Astrocyte (in vitro differentiated cells and primary cell): ENCODE results near the gene SCRN3. TPM values are rescaled to one million over a fixed set of nuclear protein-coding genes. Genes with fewer than 3 reads are reported as not detected.

Experiments used
- DNase-seq: peaks from one replicate; pipeline ENCODE4 v3.0.0-alpha.2; 2010; ENCODE audit warnings: low read depth
- FAIRE-seq: peaks from 2 replicates; lab custom pipeline; 2011; peaks lifted over from hg19 to GRCh38; lab: Jason Lieb, UNC
- H2AFZ ChIP-seq: 2 replicates; pipeline ENCODE4 v1.6.0; 2012; ENCODE audit warnings: low read depth, low read length, inconsistent platforms
- H3K27ac ChIP-seq: 2 replicates; pipeline ENCODE4 v1.5.1; 2011; ENCODE audit warnings: low read depth, low read length, inconsistent platforms
- H3K27me3 ChIP-seq: 2 replicates; pipeline ENCODE4 v1.6.0; 2011; ENCODE audit warnings: low read length, inconsistent platforms; ENCODE audit not compliant: insufficient read depth
- H3K36me3 ChIP-seq: 2 replicates; pipeline ENCODE4 v1.5.1; 2011; ENCODE audit warnings: low read length, inconsistent platforms; ENCODE audit not compliant: insufficient read depth
- H3K4me1 ChIP-seq: 2 replicates; pipeline ENCODE4 v1.5.1; 2011; ENCODE audit warnings: low read length, inconsistent platforms; ENCODE audit not compliant: insufficient read depth
- H3K4me2 ChIP-seq: 2 replicates; pipeline ENCODE4 v1.6.0; 2012; ENCODE audit warnings: low read length, inconsistent platforms
- H3K4me3 ChIP-seq: 2 replicates; pipeline ENCODE4 v1.5.1; 2011; ENCODE audit warnings: low read depth, mild to moderate bottlenecking, low read length, inconsistent platforms; ENCODE audit not compliant: insufficient read depth
- H3K79me2 ChIP-seq: 2 replicates; pipeline ENCODE4 v1.6.0; 2012; ENCODE audit warnings: mild to moderate bottlenecking, low read length, inconsistent platforms; ENCODE audit not compliant: insufficient read depth
- H3K9ac ChIP-seq: 2 replicates; pipeline ENCODE4 v1.6.0; 2012; ENCODE audit warnings: mild to moderate bottlenecking, low read length, inconsistent platforms
- H3K9me3 ChIP-seq: 2 replicates; pipeline ENCODE4 v1.5.1; 2012; ENCODE audit warnings: low read depth, mild to moderate bottlenecking, low read length, inconsistent platforms; ENCODE audit not compliant: insufficient read depth
- H4K20me1 ChIP-seq: 2 replicates; pipeline ENCODE4 v1.6.0; 2012; ENCODE audit warnings: low read length, inconsistent platforms; ENCODE audit not compliant: insufficient read depth
- H3K27ac Mint-ChIP-seq: one replicate; pipeline ENCODE4 v1.8.0; 2021; ENCODE audit warnings: mild to moderate bottlenecking, mixed read lengths; ENCODE audit not compliant: unreplicated experiment
- H3K27me3 Mint-ChIP-seq: one replicate; pipeline ENCODE4 v1.8.0; 2021; ENCODE audit warnings: low read depth, mixed read lengths; ENCODE audit not compliant: unreplicated experiment
- H3K36me3 Mint-ChIP-seq: one replicate; pipeline ENCODE4 v1.8.0; 2021; ENCODE audit warnings: low read depth, mixed read lengths; ENCODE audit not compliant: unreplicated experiment
- H3K4me1 Mint-ChIP-seq: one replicate; pipeline ENCODE4 v1.8.0; 2021; ENCODE audit warnings: low read depth, mixed read lengths; ENCODE audit not compliant: unreplicated experiment
- H3K4me3 Mint-ChIP-seq: one replicate; pipeline ENCODE4 v1.8.0; 2021; ENCODE audit warnings: mild to moderate bottlenecking, moderate library complexity, mixed read lengths; ENCODE audit not compliant: unreplicated experiment
- H3K9me3 Mint-ChIP-seq: one replicate; pipeline ENCODE4 v1.8.0; 2021; ENCODE audit warnings: mild to moderate bottlenecking, mixed read lengths; ENCODE audit not compliant: unreplicated experiment
- CTCF ChIP-seq: IDR thresholded peaks from 2 replicates; pipeline ENCODE4 v1.5.1; 2011; ENCODE audit warnings: low read depth, mild to moderate bottlenecking, inconsistent platforms, low read length, moderate library complexity; ENCODE audit not compliant: insufficient read depth
- EZH2 ChIP-seq: IDR thresholded peaks from 2 replicates; pipeline ENCODE4 v1.6.1; 2012; ENCODE audit warnings: mild to moderate bottlenecking, low read length, inconsistent platforms; ENCODE audit not compliant: insufficient read depth
- total RNA-seq: library from RNA; stranded (reverse); gene quantifications from 2 replicates; pipeline ENCODE4 v1.2.1, GENCODE V29; 2021

Gene SCRN3
- total RNA-seq, 1 donor from 2014 or later: 20.1 TPM

GRCh38 chr2:174449033-174449432 is 53.5 kb downstream of the SCRN3 start:
- Mint-ChIP-seq H3K27me3 (no peaks in the 10 kb centered on the region), H3K27ac (no peak overlapping the region), H3K4me3 (no peak overlapping the region), H3K4me1 (no peaks in the 10 kb centered on the region), H3K36me3 (no peaks in the 10 kb centered on the region), H3K9me3 (no peaks in the 10 kb centered on the region)
- Histone ChIP-seq H3K27me3 (no peaks in the 10 kb centered on the region), H3K9me3 (no peaks in the 10 kb centered on the region), H3K9ac (no peak overlapping the region), H3K27ac (no peak overlapping the region), H3K4me2 (no peak overlapping the region), H3K4me3 (no peak overlapping the region), H3K4me1 (no peaks in the 10 kb centered on the region), H4K20me1 (no peaks in the 10 kb centered on the region), H2AFZ (no peak overlapping the region), H3K36me3 (no peaks in the 10 kb centered on the region), H3K79me2 (no peaks in the 10 kb centered on the region)
- TF ChIP-seq EZH2: no peak
- no peak for TF ChIP-seq CTCF
- no peak for FAIRE-seq
- no peak for DNase-seq

GRCh38 chr2:174450021-174450816 is 54.7 kb downstream of the SCRN3 start:
- Histone ChIP-seq H3K4me1 (no peaks in the 10 kb centered on the region), H3K27ac (no peak overlapping the region), H2AFZ (no peak overlapping the region), H3K4me2 (no peak overlapping the region), H3K9ac (no peak overlapping the region), H3K27me3 (no peaks in the 10 kb centered on the region), H3K9me3 (no peaks in the 10 kb centered on the region), H3K4me3 (no peak overlapping the region), H3K79me2 (no peaks in the 10 kb centered on the region), H4K20me1 (no peaks in the 10 kb centered on the region), H3K36me3 (no peaks in the 10 kb centered on the region)
- no peaks in the 10 kb centered on the region for H3K4me1 Mint-ChIP-seq
- H3K9me3 Mint-ChIP-seq: no peaks in the 10 kb centered on the region
- H3K4me3 Mint-ChIP-seq: no peak overlapping the region
- no peak overlapping the region for H3K27ac Mint-ChIP-seq
- no peak for TF ChIP-seq CTCF
- TF ChIP-seq EZH2: no peak
- H3K36me3 Mint-ChIP-seq: peaks cover 3% of the 10 kb centered on the region
- no peaks in the 10 kb centered on the region for H3K27me3 Mint-ChIP-seq
- FAIRE-seq (no peak), DNase-seq (no peak)

- no peaks in the 10 kb centered on the region for H3K9me3 Mint-ChIP-seq
- Histone ChIP-seq H3K4me3 (no peak overlapping the region), H3K79me2 (no peaks in the 10 kb centered on the region), H3K36me3 (no peaks in the 10 kb centered on the region), H3K9me3 (no peaks in the 10 kb centered on the region), H2AFZ (no peak overlapping the region), H3K4me2 (no peak overlapping the region), H4K20me1 (no peaks in the 10 kb centered on the region), H3K4me1 (no peaks in the 10 kb centered on the region), H3K27ac (no peak overlapping the region), H3K9ac (no peak overlapping the region), H3K27me3 (no peaks in the 10 kb centered on the region)
- TF ChIP-seq EZH2: no peak
- no peak for DNase-seq
- no peak overlapping the region for H3K4me3 Mint-ChIP-seq
- H3K27me3 Mint-ChIP-seq: no peaks in the 10 kb centered on the region
- FAIRE-seq: no peak
- no peak overlapping the region for H3K27ac Mint-ChIP-seq
- H3K4me1 Mint-ChIP-seq: no peaks in the 10 kb centered on the region
- peaks cover 6% of the 10 kb centered on the region for H3K36me3 Mint-ChIP-seq
Measured at GRCh38 chr2:174454566-174454965, 59.0 kb downstream of the SCRN3 start.
